Endothelial cell of umbilical vein (primary cell): ENCODE data around the gene KLHL25. TPM values are rescaled to one million over a fixed set of nuclear protein-coding genes. Genes with fewer than 3 reads are reported as not detected.

Source experiments
- BruUV-seq: library from RNA; stranded (reverse); fragments of 400-500 nt; replicated peaks from 2 replicates; lab custom pipeline; 2021; lab: Mats Ljungman, UMichigan
- CTCF ChIA-PET: fragments of 300-600, 350-600 bp; sonication (Branson Sonifier 250); formaldehyde crosslinking; loops from one replicate; lab custom pipeline; 2021; ENCODE audit warnings: antibody characterized with exemption, inconsistent platforms; lab: Charles Lee
- POLR2A ChIA-PET: fragments of 300-600, 350-600 bp; sonication (Branson Sonifier 250); formaldehyde crosslinking; loops from one replicate; lab custom pipeline; 2021; ENCODE audit warnings: antibody characterized with exemption, inconsistent platforms; lab: Charles Lee
- DNase-seq: peaks from one replicate; pipeline ENCODE4 v3.0.0-alpha.2; 2011; ENCODE audit warnings: low read depth, low spot score
- FAIRE-seq: peaks from 2 replicates; lab custom pipeline; 2011; peaks lifted over from hg19 to GRCh38; lab: Jason Lieb, UNC
- H2AFZ ChIP-seq: 2 replicates; pipeline ENCODE4 v1.6.0; 2012; ENCODE audit warnings: low read depth, low read length, control low read depth, inconsistent platforms
- H3K27ac ChIP-seq: 2 replicates; pipeline ENCODE4 v1.5.1; 2011; ENCODE audit warnings: low read depth, mild to moderate bottlenecking, control low read depth, low read length, moderate library complexity; ENCODE audit not compliant: insufficient read depth
- H3K27me3 ChIP-seq, 2 experiments: 2 replicates each; pipeline versions ENCODE4 v1.6.0 to v1.6.1; 2011; ENCODE audit warnings: low read length in 2 of 2, mixed read lengths in 1 of 2; ENCODE audit not compliant: control insufficient read depth in 2 of 2, insufficient read depth in 2 of 2
- H3K36me3 ChIP-seq, 2 experiments: 2 replicates in 1 of 2; 3 replicates in 1 of 2; pipeline ENCODE4 v1.5.1; 2011; ENCODE audit warnings: low read length in 2 of 2, mild to moderate bottlenecking in 1 of 2, moderate library complexity in 1 of 2; ENCODE audit not compliant: control insufficient read depth in 2 of 2, insufficient read depth in 2 of 2; ENCODE audit errors: extremely low read depth in 1 of 2
- H3K4me1 ChIP-seq: 3 replicates; pipeline ENCODE4 v1.5.1; 2011; ENCODE audit warnings: mild to moderate bottlenecking, low read length; ENCODE audit not compliant: control insufficient read depth, insufficient read depth; ENCODE audit errors: extremely low read depth
- H3K4me2 ChIP-seq: 2 replicates; pipeline ENCODE4 v1.6.1; 2011; ENCODE audit warnings: low read length, control low read depth, mixed read lengths; ENCODE audit not compliant: insufficient read depth
- H3K4me3 ChIP-seq, 3 experiments: fragments of 200-600 bp in 1 of 3; sonication (generic), shearing (Covaris generic) in 1 of 3; replicated peaks in 1 of 3; 2 replicates each; pipeline ENCODE4 v1.5.1; 2011 to 2016; ENCODE audit warnings: control low read depth in 3 of 3, low read length in 3 of 3, mild to moderate bottlenecking in 2 of 3, inconsistent platforms in 1 of 3, low read depth in 1 of 3, moderate library complexity in 1 of 3; ENCODE audit not compliant: insufficient read depth in 1 of 3
- H3K79me2 ChIP-seq: 2 replicates; pipeline ENCODE4 v1.6.0; 2012; ENCODE audit warnings: low read length, inconsistent platforms; ENCODE audit not compliant: control insufficient read depth, insufficient read depth
- H3K9ac ChIP-seq: replicated peaks from 2 replicates; pipeline ENCODE3; 2011; ENCODE audit warnings: low read length, control low read depth; ENCODE audit not compliant: insufficient read depth; ENCODE audit errors: extremely low read depth
- H3K9me1 ChIP-seq: replicated peaks from 3 replicates; pipeline ENCODE4 v1.6.0; 2011; ENCODE audit warnings: mild to moderate bottlenecking, low read length; ENCODE audit not compliant: control insufficient read depth, insufficient read depth; ENCODE audit errors: extremely low read depth
- H3K9me3 ChIP-seq: replicated peaks from 2 replicates; pipeline ENCODE4 v1.5.1; 2012; ENCODE audit warnings: low read length, inconsistent platforms; ENCODE audit not compliant: control insufficient read depth, insufficient read depth
- H4K20me1 ChIP-seq: replicated peaks from 2 replicates; pipeline ENCODE3; 2011; ENCODE audit warnings: mild to moderate bottlenecking, low read length; ENCODE audit not compliant: control insufficient read depth, insufficient read depth; ENCODE audit errors: extremely low read depth
- EZH2 ChIP-seq: IDR thresholded peaks from 2 replicates; pipeline ENCODE4 v1.6.1; 2012; ENCODE audit warnings: borderline replicate concordance, low read depth, mild to moderate bottlenecking, moderate library complexity, low read length, inconsistent platforms; ENCODE audit not compliant: severe bottlenecking
- FOS ChIP-seq: IDR thresholded peaks from 2 replicates; pipeline ENCODE4 v1.6.1; 2011; ENCODE audit warnings: mild to moderate bottlenecking, low read length, moderate library complexity, borderline replicate concordance; ENCODE audit not compliant: insufficient read depth
- GATA2 ChIP-seq: IDR thresholded peaks from 2 replicates; pipeline ENCODE4 v1.7.0; 2011; ENCODE audit warnings: low read depth, mild to moderate bottlenecking, moderate library complexity, mixed read lengths, low read length; ENCODE audit not compliant: insufficient read length, insufficient read depth
- JUN ChIP-seq: IDR thresholded peaks from 2 replicates; pipeline ENCODE4 v1.6.1; 2011; ENCODE audit warnings: borderline replicate concordance, low read depth; ENCODE audit not compliant: insufficient read length, insufficient read depth
- MYC ChIP-seq: IDR thresholded peaks from one replicate; pipeline ENCODE4 v1.6.1; 2011; ENCODE audit warnings: mild to moderate bottlenecking, low read depth, low read length
- POLR2A ChIP-seq: IDR thresholded peaks from 2 replicates; pipeline ENCODE4 v1.6.1; 2012; ENCODE audit warnings: low read depth, mild to moderate bottlenecking, control low read depth, low read length
- POLR2AphosphoS5 ChIP-seq: IDR thresholded peaks from 2 replicates; pipeline ENCODE4 v1.6.1; 2012; ENCODE audit warnings: low read depth, mild to moderate bottlenecking, control low read depth, low read length, moderate library complexity; ENCODE audit not compliant: insufficient read depth
- dilution Hi-C: fragments of 300-500 bp; cut with MboI; formaldehyde crosslinking; loops from one replicate; pipeline ENCODE4 v1.15.0; 2019; ENCODE audit warnings: low sequenced_read_pairs; ENCODE audit not compliant: extremely low pct_ligation_motif_present
- intact Hi-C: fragments of 100-400 bp; cut with micrococcal nuclease; formaldehyde crosslinking; loops from one replicate; pipeline ENCODE4 v1.10.0; 2022
- polyA plus RNA-seq, 4 experiments: library from polyadenylated mRNA; depleted of rRNA in 3 of 4; stranded (reverse) in 3 of 4; unstranded in 1 of 4; fragments of >200 nt; gene quantifications; 2 replicates each; pipeline versions ENCODE4 v1.2.1 to v1.2.3, GENCODE V29; 2011 to 2012; ENCODE audit warnings: missing spikeins in 1 of 4
- total RNA-seq: library from RNA; stranded (reverse); gene quantifications from 2 replicates; pipeline ENCODE4 v1.2.3, GENCODE V29; 2021
- TF ChIP-seq, protein P1 (sequence below), 2 donors: IDR thresholded peaks; 1 replicate in 1 of 2; 2 replicates in 1 of 2; pipeline ENCODE4 v1.5.1; 2011; ENCODE audit warnings: low read length in 2 of 2, mild to moderate bottlenecking in 2 of 2, moderate library complexity in 2 of 2, control low read depth in 1 of 2, inconsistent platforms in 1 of 2, low read depth in 1 of 2; ENCODE audit not compliant: insufficient read depth in 1 of 2; ENCODE audit errors: extremely low read depth in 1 of 2
- TF ChIP-seq, protein P2 (sequence below): IDR thresholded peaks from 2 replicates; pipeline ENCODE4 v1.6.1; 2011; ENCODE audit not compliant: insufficient read depth, insufficient read length

The KLHL25 gene
- total and polyA plus RNA-seq, 2 donors (not counting 3 experiments of a cell fraction or from before 2014, with no cell fraction given) = 5.4 to 6.4 TPM

GRCh38 chr15:85753791-85754452 is 40.8 kb downstream of the KLHL25 start:
- intact Hi-C loops = no loop called here
- no peaks in the 10 kb centered on the region for H3K4me1 ChIP-seq

More at GRCh38 chr15:85753791-85754452, 40.8 kb downstream of the KLHL25 start:
- FAIRE-seq (no peak), DNase-seq (no peak)
- H3K4me2 ChIP-seq = no peak overlapping the region
- no peak overlapping the region for H3K9ac ChIP-seq
- no peaks in the 10 kb centered on the region for H3K9me3 ChIP-seq
- H3K27ac ChIP-seq = no peak overlapping the region
- H3K4me3 ChIP-seq = no peak overlapping the region
- BruUV-seq = no TSS peak
- no peaks in the 10 kb centered on the region for H4K20me1 ChIP-seq
- H3K27me3 ChIP-seq = no peaks in the 10 kb centered on the region
- ChIA-PET POLR2A (no interaction called here), CTCF (interaction anchor here (1.1 kb wide), 1 partner anchor 12 kb away, joined by 3 read pairs; no protein-coding TSS in a partner anchor)
- no peaks in the 10 kb centered on the region for H3K79me2 ChIP-seq
- no peak for TF ChIP-seq EZH2
- TF ChIP-seq JUN = no peak
- no peak for TF ChIP-seq POLR2AphosphoS5
- TF ChIP-seq, protein P1, sequence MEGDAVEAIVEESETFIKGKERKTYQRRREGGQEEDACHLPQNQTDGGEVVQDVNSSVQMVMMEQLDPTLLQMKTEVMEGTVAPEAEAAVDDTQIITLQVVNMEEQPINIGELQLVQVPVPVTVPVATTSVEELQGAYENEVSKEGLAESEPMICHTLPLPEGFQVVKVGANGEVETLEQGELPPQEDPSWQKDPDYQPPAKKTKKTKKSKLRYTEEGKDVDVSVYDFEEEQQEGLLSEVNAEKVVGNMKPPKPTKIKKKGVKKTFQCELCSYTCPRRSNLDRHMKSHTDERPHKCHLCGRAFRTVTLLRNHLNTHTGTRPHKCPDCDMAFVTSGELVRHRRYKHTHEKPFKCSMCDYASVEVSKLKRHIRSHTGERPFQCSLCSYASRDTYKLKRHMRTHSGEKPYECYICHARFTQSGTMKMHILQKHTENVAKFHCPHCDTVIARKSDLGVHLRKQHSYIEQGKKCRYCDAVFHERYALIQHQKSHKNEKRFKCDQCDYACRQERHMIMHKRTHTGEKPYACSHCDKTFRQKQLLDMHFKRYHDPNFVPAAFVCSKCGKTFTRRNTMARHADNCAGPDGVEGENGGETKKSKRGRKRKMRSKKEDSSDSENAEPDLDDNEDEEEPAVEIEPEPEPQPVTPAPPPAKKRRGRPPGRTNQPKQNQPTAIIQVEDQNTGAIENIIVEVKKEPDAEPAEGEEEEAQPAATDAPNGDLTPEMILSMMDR (IDR thresholded peaks at IDR 0.05; ENCODE audit: extremely low read depth in 1 of 2, insufficient read depth in 1 of 2, low read depth in 1 of 2, low read length in 2 of 2) = no peak
- TF ChIP-seq FOS = no peak
- no peak for TF ChIP-seq GATA2
- no peak for TF ChIP-seq MYC
- no peak for TF ChIP-seq POLR2A
- TF ChIP-seq, protein P2, sequence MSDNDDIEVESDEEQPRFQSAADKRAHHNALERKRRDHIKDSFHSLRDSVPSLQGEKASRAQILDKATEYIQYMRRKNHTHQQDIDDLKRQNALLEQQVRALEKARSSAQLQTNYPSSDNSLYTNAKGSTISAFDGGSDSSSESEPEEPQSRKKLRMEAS = no peak
- H3K36me3 ChIP-seq = no peaks in the 10 kb centered on the region
- no peak overlapping the region for H2AFZ ChIP-seq
- no peaks in the 10 kb centered on the region for H3K9me1 ChIP-seq
- dilution Hi-C loops = no loop called here
